ENCODE results near the gene TTC21B.

TTC21B gene

GRCh38 chr2:165827921-165828276 lies 125.7 kb downstream of the TTC21B start:
- DNase-seq, result no peak

- DNase-seq, result no peak
Measured at GRCh38 chr2:165827016-165827920, 126.3 kb downstream of the TTC21B start.

GRCh38 chr2:165825041-165825440 lies 128.5 kb downstream of the TTC21B start:
- no peak for DNase-seq

Data from central memory CD4-positive, alpha-beta T cell (primary cell).